GM12892 (cell line): ENCODE results near the gene MAGI2.

Source experiments
- POLR2A ChIP-seq: IDR thresholded peaks from 2 replicates; pipeline ENCODE4 v1.6.1; 2011; ENCODE audit warnings: low read depth, low read length, control low read depth
- TAF1 ChIP-seq: IDR thresholded peaks from 2 replicates; pipeline ENCODE4 v1.6.1; 2011; ENCODE audit warnings: low read depth, mild to moderate bottlenecking, control low read depth, low read length, borderline replicate concordance

- TF ChIP-seq POLR2A (no peak), TAF1 (no peak)
Measured at GRCh38 chr7:79459381-79459780, 5.9 kb upstream of the MAGI2 start.
